GM18867 (cell line): ENCODE results near the gene ULK4.
"Not testable (repeated sequence)": the region's sequence is repeated elsewhere in the genome, so short reads cannot be mapped to it uniquely, and the experiment has no call there.

Experiments used
- ATAC-seq: cut with Tn5 transposase; IDR thresholded peaks from one replicate; pipeline ENCODE4 v1.9.1; 2021; ENCODE audit warnings: mild to moderate bottlenecking, moderate library complexity; ENCODE audit not compliant: unreplicated experiment

The ULK4 gene

DNA sequence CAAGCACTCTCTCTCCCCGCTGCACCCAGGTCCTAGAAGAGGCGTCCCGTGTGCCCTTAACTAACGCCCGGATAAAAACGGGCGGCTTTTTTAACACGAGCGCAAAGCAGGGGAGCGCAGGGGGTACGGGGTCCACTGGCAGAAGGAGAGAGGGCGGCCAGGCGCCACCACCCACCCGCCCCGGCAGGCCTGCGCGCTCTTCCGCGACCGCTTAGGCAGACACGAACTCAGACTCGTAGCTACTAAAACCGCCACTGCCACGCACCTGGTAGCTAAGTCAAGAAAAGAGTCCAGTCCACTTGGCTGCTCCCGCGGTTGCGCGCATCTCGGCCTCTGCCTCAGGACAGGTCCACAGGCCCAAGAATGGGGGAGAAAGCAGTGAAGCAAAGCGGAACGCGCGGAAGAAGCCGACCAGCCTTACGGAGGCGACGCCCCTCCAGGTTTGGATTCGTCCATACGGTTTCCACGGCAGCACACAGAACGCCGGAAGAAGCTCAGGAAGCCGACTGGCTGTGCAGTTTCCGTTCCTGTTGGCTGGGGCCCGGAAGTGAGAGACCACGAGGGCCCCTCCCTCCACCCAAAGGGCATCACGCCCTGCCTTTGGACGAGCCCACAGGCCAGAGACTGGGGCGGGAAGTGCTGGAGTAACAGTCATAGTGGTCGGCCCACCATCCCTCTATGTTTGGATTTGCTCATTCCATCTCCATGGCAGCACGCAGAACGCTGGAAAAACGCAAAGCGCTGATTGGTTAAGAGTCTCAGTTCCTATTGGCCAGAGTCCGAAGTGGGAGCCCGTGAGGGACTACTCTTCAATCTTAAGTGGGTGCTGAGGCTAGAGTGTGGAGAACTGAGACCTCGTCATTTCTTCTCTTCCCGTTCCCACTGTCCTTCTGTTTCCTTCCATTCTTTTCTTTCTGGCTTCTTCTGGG lies at the start of gene ULK4:
Gene ULK4 (minus strand): TSS at position 353 of the 929 bp plus-strand sequence. CDS start 7,344 bp downstream, outside the sequence.
- ATAC-seq = peak; percentile 94

DNA sequence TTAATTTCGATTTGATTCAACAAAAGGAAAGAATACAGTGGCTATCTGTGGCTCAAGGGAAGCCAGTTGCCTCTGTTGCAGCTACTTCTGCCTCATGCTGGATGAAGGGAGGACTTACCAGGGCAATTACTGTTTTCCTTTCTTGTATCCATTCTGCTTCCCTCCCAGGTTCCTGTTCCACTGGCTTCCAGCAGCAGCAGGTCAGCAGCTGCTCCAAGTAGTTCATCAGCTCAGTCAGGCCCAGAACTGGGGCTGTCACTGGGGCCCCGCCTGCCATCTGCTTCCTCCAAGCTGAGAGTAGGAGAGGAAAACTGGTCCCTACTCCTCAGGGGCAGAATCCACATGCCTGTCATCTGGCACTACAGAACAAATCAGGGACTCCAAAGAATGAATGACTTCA lies 48.6 kb upstream of the ULK4 start:
- no peak for ATAC-seq

DNA sequence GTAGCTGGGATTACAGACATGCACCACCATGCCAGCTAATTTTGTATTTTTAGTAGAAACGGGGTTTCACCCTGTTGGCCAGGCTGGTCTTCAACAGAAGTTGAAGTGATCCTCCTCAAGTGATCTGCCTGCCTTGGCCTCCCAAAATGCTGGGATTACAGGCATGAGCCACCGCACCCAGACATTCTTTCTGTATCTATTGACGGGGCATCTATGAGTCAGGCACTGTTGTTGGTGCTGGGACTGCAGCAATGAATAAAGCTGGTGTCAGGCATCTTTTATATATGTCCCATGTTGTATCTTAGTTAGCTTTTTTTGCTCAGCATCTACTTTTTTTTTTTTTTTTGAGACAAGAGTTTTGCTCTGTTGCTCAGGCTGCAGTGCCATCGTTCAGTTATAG lies 47.6 kb upstream of the ULK4 start:
- no peak for ATAC-seq

DNA sequence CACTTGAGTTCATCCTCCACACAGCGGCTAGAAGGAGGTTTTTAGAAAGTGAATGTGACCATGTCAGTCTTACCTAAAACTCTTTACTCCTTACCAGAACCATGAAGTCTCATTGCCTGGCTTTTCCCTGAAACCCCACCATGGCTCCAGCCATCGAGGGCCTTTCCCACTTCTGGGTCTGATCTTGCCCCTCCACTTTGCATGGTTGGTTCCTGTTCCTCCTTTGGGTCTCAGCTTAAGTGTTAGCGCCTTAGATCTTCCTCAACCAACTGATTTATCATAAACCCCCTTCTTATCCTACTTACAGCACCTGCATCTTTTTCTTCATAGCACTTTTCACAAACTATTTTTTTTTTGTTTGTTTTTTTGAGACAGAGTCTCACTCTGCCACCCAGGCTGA lies 45.9 kb upstream of the ULK4 start:
- ATAC-seq = no peak

DNA sequence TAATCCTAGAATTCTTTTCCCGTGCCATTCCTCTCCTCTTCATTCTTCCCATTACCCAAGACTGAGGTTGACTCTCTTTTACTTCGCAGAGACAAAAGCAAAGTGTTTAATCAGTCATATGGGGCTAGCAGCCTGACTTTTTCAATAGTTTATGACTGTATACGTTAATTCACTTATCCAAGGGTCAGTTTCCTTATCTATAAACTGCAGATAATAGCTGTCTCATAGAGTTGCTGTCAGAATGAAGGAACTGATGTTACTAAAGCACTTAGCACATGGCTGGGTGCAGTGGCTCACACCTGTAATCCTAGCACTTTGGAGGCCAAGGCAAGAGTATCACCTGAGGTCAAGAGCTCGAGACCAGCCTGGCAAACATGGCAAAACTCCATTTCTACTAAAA lies 43.5 kb upstream of the ULK4 start:
- ATAC-seq = no peak

DNA sequence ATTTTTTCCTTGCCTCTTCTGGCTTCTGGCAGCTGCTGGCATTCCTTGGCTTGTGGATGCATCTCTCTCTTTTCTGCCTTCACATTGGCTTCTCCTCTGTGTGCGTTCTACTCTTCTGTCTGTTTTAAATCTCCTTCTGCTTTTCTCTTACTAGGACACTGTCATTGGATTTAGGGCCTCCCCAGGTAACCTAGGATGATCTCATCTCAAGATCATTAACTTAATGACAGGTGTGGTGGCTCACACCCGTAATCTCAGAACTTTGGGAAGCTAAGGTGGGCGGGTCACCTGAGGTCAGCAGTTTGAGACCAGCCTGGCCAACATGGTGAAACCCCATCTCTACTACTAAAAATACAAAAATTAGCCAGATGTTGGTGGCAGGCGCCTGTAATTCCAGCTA lies 40.9 kb upstream of the ULK4 start:
- ATAC-seq = no peak

DNA sequence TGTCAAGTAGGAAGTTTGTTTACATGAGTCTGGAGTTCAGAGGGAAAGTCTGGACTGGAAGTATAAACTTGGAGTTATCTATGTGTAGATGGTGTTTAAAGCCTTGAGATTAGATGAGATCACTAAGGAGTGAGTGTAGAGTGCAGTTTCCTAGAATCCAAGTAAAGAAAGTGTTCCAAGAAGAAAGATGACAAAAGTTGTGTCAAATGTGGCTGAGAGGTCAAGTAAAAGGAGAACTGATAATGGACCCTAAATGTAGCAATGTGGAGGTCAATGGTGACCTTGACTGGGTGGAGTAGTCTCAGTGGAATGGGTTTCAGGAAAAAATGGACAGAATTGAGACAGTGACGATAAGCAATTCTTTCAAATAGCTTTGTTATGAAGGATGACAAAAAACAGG lies 39.9 kb upstream of the ULK4 start:
- no peak for ATAC-seq

DNA sequence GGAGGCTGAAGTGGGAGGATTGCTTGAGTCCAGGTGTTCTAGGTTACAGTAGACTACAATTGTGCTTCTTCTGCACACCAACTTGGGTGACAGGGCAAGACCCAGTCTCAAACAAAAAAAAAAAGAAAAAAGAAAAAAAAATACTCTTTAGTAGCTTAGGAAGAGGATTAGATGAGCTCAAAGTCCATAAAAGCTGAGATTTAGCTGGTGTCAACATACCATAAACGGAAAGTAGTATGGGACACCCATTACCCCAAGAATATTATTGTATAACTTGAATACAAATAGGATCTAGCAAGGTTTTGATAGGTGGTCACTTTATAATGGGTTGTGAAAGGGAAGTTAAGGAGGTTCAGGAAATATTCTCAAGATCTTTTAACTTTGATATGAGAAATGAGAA lies 38.0 kb upstream of the ULK4 start:
- no peak for ATAC-seq

DNA sequence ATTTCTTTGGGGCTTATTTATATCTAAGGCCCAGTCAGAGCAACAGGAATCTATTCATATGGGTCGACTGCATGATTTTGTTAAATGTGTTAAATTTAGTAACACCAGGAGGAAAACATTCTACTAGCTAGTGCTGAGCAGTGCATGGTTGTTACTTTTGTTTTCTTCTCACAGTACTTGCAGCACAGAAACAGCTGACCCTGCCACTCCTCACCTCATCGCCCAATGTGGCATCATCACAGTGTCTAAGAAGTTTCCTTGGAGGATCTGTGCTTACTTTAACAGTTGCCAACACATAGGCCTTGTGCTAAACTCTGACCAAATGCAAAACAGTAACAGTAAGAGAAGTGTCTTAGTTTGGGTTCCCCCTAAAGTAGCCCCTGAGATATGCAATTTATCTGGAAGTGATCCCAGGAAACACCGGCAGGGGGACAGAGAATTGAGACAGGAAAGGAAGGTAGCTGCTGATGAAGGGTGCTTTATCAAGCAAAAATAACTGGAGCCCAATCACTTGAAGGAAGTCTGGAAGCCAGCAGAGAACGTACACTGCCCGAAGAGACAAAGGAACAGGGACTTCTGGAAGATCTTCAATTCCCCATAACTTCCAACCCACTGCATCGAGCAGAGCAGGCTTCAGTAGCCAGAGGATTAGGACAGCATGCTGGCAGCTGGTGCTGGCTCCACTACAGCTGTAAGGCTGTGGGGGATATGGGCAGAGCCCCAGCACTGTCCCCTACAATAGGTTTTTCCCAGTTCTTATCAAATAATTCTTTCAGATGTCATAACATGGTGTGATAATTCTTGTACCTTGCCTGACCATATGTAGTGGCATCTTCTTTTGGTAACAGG lies 36.0 kb upstream of the ULK4 start:
- ATAC-seq = no peak

DNA sequence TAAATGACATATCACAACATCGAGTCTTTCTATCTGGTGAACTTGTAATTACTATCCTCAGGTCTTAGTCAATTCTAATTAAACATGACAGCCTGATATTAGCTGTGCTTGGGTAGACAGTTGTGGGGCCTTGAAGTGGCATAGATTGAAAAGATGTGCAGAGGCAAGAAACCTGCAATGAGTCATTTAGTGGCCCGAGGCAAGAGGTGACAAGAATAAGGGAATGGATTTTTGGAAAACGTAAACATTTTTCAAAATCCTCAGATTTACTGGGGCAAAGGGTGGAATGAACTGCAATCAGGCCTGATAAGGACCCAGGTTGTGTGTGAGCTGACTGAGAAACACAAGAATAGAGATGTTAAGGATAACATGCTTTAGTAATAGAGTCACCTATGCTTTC lies 29.5 kb upstream of the ULK4 start:
- ATAC-seq = no peak

DNA sequence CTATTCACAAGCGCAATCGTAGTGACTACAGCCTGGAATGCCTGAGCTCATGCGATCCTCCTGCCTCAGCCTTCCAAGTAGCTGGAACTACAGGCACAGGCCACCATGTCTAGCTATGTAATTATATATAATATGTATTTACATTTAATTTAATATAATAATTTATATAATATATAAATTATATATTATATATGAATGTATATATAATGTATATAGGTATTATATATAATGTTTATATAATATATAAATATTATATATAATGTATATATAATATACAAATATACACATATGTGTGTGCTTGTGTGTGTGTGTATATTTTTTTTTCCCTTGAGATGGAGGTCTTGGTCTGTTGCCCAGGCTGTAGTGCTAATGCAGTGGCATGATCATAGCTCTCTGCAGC lies 27.6 kb upstream of the ULK4 start:
- ATAC-seq = no peak

DNA sequence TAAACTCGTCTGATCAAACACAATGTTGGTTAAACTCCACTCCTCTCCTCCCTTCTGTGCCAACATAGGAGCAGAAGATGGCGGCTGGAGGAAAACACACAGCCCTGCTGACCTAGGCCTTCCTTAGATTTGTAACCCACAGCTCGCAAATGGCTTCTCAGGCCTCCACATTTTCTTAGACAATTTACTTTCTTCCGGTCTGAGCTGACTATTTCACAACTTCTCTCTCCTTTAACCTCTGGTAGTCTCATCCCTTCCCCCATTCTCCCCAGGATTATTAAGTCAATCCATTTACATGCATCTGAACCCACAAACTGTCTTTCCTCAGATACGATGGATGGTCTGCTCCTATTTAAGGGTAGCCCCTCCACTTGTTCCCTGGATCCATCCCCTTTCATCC lies 25.7 kb upstream of the ULK4 start:
- ATAC-seq = no peak

DNA sequence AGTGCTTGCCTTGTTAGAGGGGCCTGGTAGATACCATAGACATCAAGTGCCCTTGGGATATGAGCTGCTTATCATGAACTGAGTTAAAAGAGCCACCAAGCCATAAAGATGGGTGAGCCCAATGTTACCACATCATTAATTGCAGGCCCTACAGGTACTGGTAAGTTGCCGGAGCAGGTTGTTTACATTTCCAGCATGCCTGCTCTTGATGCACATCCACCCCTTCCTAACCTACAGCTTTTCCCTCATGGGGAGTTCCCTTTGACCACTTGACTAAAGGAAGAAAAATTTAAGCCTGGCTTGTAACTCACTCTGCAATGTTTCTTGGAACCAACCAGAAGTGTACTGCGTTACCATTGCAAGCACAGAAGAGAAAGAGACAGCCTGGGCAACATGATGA lies 24.7 kb upstream of the ULK4 start:
- ATAC-seq = no peak

DNA sequence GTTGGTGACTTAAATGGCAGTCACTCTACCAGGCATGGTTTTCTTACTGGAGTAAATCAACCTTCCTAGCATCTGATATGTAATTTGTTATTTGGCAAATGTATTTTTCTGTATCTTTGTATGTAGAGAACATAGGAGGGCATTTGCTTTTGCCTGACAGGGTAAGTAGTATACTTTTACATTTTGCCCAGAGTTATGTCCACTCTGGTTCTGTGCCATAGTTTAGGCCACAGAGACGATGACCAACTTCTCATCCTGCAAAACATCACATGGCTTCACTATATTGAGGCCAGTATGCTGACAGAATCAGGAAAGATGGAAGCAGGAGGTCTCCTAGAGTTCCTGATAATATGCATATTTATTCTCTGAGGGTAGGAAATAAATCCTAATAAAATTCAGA lies 23.1 kb upstream of the ULK4 start:
- no peak for ATAC-seq

DNA sequence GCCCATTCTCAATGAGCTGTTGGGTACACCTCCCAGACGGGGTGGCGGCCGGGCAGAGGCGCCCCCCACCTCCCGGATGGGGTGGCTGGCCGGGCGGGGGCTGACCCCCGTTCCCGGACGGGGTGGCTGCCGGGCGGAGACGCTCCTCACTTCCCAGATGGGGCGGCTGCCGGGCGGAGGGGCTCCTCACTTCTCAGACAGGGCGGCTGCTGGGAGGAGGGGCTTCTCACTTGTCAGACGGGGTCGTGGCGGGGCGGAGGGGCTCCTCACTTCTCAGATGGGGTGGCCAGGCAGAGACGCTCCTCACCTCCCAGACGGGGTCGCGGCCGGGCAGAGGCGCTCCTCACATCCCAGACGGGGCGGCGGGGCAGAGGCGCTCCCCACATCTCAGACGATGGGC lies 21.2 kb upstream of the ULK4 start:
- not testable (repeated sequence) for ATAC-seq

DNA sequence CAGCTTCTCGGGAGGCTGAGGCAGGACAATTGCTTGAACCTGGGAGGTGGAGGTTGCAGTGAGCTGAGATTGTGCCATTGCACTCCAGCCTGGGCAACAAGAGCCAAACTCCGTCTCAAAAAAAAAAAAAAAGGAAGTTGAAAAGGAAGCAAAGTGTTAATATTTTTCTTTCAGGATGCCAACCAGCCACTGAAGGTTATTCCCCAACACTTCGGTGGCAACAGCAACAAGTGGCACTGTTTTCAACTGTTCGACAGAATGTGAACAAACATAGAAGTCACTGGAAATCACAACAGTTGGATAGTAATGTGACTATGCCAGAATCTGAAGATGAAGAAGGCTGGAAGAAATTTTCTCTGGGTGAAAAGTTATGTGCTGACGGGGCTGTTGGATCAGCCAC lies 15.5 kb upstream of the ULK4 start:
- not testable (repeated sequence) for ATAC-seq

DNA sequence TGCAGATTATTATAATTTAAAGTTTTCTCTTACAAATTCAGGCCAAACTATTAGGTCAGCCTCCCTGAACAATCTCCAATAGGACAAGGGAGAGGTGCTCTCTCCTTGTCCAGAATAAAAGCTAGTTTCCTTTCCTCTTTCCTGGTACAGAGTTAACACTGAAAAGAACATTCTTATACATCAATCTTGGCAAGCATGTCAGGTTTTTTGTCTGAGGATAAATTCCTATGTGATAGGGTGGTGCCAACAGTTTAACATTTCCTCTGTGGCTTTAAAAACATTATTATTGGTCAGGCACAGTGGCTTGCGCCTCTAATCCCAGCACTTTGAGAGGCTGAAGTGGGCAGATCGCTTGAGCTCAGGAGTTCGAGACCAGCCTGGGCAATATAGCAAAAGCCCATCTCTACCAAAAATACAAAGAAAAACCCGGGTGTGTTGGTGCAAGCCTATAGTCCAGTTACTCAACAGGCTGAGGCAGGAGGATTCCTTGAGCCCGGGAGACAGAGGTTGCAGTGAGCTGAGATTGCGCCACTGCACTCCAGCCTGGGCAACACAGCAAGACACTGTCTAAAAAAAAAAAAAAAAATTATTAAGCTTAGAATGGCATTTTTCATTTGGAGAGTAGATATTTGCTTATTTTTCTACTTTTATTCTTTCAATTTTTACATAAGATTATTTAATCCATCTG lies 13.7 kb upstream of the ULK4 start:
- ATAC-seq = no peak

DNA sequence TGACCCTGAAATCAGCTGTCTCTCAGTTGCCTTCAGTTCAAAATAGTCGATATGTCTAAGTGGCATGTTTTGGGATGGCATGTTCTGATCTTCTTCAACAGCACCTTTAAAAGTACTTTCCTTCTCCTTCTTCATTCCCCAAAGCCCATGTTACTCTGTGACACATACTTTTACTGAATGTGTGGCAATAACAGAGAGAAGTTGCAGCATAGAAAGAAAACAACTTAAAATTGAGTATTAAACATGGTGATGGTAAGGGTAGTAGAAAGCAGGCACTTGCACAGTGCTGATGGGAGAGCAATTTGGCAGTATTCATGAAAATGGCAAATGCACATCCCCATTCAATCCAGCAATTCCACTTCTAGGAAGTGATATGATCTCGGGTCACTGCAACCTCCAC lies 12.3 kb upstream of the ULK4 start:
- no peak for ATAC-seq

DNA sequence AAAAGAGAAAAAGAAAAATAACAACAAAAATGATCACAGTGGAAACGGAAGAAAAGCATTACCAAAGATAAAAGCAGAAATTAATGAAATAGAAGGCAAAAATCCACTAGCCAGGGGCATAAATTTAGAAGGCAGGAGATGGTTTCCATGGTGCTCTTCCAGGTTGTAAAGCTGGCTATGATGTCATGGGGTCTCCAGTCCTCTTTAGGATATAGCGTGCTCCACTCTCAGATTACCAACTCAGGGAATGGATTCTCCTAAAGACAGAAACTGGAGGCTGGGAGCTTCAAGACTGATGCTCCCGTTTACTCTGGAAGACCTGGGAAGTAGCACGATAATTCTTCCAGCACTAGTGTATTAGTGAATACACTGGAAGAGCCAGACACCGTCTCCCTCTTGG lies 10.9 kb upstream of the ULK4 start:
- ATAC-seq = no peak

DNA sequence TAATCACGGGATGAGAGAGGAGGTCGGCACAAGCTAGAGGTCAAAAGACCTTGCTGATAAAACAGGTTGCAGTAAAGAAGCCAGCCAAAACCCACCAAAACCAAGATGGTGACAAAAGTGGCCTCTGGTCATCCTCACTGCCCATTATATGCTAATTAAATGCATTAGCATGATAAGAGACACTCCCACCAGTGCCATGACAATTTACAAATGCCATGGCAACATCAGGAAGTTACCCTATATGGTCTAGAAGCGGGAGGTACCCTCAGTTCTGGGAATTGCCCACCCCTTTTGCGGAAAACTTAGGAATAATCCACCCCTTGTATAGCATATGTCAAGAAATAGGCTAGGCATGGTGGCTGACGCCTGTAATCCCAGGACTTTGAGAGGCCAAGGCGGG lies 4.3 kb upstream of the ULK4 start:
- ATAC-seq = no peak

DNA sequence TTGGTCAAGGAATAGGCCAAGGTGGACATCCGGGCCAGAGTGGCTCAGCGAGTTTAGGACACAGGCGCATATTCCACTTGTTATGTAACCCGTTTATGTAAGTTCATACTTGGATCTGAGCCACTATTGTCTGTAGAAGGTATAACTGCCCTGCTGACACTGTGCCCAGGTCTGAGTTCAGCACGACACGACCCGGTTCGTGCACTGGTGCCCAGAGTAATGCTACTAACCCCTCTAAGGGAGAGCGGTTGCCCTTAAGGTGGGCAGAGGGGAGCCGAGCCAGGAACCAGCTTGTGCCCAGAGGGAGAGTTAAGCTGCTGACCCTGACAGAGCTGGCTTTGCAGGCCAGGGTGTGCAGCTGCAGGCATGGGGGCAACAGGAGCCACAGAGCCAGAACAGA lies 1.9 kb upstream of the ULK4 start:
- ATAC-seq = no peak
